BE2C (cell line): ENCODE data around the gene MAN1C1.

Source experiments
- DNase-seq: peaks from one replicate; pipeline ENCODE4 v3.0.0-alpha.2; 2020
- H3K27me3 ChIP-seq: fragments of 250-450 bp; sonication (Bioruptor Pico); 2 replicates; pipeline ENCODE4 v1.5.1; 2020; ENCODE audit warnings: mild to moderate bottlenecking
- H3K36me3 ChIP-seq: fragments of 250-450 bp; sonication (Bioruptor Pico); 2 replicates; pipeline ENCODE4 v1.5.1; 2020; ENCODE audit warnings: mild to moderate bottlenecking
- H3K4me1 ChIP-seq: fragments of 250-450 bp; sonication (Bioruptor Pico); 2 replicates; pipeline ENCODE4 v1.5.1; 2020
- H3K4me3 ChIP-seq: 2 replicates; pipeline ENCODE4 v1.5.1; 2011; ENCODE audit warnings: low read depth, low read length
- H3K9me3 ChIP-seq: fragments of 250-450 bp; sonication (Bioruptor Pico); 2 replicates; pipeline ENCODE4 v1.5.1; 2020
- CTCF ChIP-seq: IDR thresholded peaks from 2 replicates; pipeline ENCODE4 v1.5.1; 2012; ENCODE audit warnings: mild to moderate bottlenecking, low read depth, low read length

The MAN1C1 gene

GRCh38 chr1:25819491-25820246 is 203.1 kb downstream of the MAN1C1 start, which contains the start of gene MTFR1L:
MTFR1L (plus strand) TSS chr1:25819954; CDS start chr1:25823105, 3,151 bp downstream.
- H3K9me3 ChIP-seq, result no peaks in the 10 kb centered on the region
- DNase-seq, result peak; percentile 75
- no peaks in the 10 kb centered on the region for H3K36me3 ChIP-seq
- H3K27me3 ChIP-seq, result no peaks in the 10 kb centered on the region
- H3K4me1 ChIP-seq, result peaks cover 3% of the 10 kb centered on the region
- peak within 1 kb of the TSS; percentile 66 for H3K4me3 ChIP-seq
- TF ChIP-seq CTCF, result no peak

- peak; percentile 44 for DNase-seq
- Histone ChIP-seq H3K9me3 (no peaks in the 10 kb centered on the region), H3K27me3 (no peaks in the 10 kb centered on the region), H3K36me3 (no peaks in the 10 kb centered on the region), H3K4me3 (peak overlapping the region; percentile 66), H3K4me1 (peaks cover 3% of the 10 kb centered on the region)
- TF ChIP-seq CTCF, result no peak
These were observed 203.9 kb downstream of the MAN1C1 start for GRCh38 chr1:25820247-25821111.

GRCh38 chr1:25821112-25821476 is 204.5 kb downstream of the MAN1C1 start:
- Histone ChIP-seq H3K36me3 (no peaks in the 10 kb centered on the region), H3K9me3 (no peaks in the 10 kb centered on the region), H3K27me3 (no peaks in the 10 kb centered on the region), H3K4me1 (peaks cover 3% of the 10 kb centered on the region), H3K4me3 (peak overlapping the region; percentile 66)
- no peak for DNase-seq
- TF ChIP-seq CTCF, result no peak

- no peak overlapping the region for H3K4me3 ChIP-seq
- TF ChIP-seq CTCF, result no peak
- H3K27me3 ChIP-seq, result no peaks in the 10 kb centered on the region
- peaks cover 3% of the 10 kb centered on the region for H3K4me1 ChIP-seq
- DNase-seq, result no peak
- H3K9me3 ChIP-seq, result no peaks in the 10 kb centered on the region
- no peaks in the 10 kb centered on the region for H3K36me3 ChIP-seq
These were observed 205.1 kb downstream of the MAN1C1 start for GRCh38 chr1:25821630-25822091.

- H3K9me3 ChIP-seq, result no peaks in the 10 kb centered on the region
- peaks cover 9% of the 10 kb centered on the region for H3K36me3 ChIP-seq
- H3K27me3 ChIP-seq, result no peaks in the 10 kb centered on the region
- no peak overlapping the region for H3K4me3 ChIP-seq
- no peak for TF ChIP-seq CTCF
- no peak for DNase-seq
- H3K4me1 ChIP-seq, result no peaks in the 10 kb centered on the region
These were observed 209.0 kb downstream of the MAN1C1 start for GRCh38 chr1:25825605-25826004.

GRCh38 chr1:25826571-25826970 is 210.0 kb downstream of the MAN1C1 start:
- no peak for DNase-seq
- Histone ChIP-seq H3K9me3 (no peaks in the 10 kb centered on the region), H3K4me3 (no peak overlapping the region), H3K27me3 (no peaks in the 10 kb centered on the region), H3K36me3 (peaks cover 9% of the 10 kb centered on the region), H3K4me1 (no peaks in the 10 kb centered on the region)
- TF ChIP-seq CTCF, result no peak
